GM18951 (cell line): ENCODE results near the gene ADNP2.

Source experiments
- POLR2A ChIP-seq: IDR thresholded peaks from 4 replicates; pipeline ENCODE4 v1.6.1; 2011; ENCODE audit warnings: mild to moderate bottlenecking; ENCODE audit not compliant: insufficient read length, insufficient read depth; ENCODE audit errors: extremely low read depth
- in situ Hi-C: fragments of 300-500 bp; cut with MboI; formaldehyde crosslinking; loops from one replicate; pipeline ENCODE4 v1.12.0; 2022; ENCODE audit warnings: low sequenced_read_pairs, mixed read lengths, inconsistent platforms; ENCODE audit not compliant: unreplicated experiment

Gene ADNP2

DNA sequence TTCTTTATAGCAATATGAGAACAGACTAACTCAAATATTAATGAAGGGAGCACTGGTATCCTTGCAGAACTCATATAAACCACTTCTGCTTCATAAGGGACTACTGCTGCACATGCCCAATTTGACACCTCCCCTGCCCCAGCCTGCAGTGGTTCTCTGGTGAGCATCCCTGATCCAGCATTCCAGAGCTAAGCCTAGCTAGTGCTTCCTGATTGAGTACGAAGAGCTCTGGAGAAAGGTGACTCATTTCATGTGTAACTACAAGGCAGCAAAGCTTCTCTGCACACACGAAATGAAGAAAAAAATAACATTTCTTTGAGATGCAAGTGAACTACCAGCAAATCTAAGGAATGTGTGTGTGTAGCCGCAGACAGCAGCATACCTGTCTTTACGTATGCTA lies 22.8 kb upstream of the ADNP2 start:
- TF ChIP-seq POLR2A, result no peak
- in situ Hi-C loops, result no loop called here

GRCh38 chr18:80088036-80088435 lies 21.0 kb upstream of the ADNP2 start:
- no peak for TF ChIP-seq POLR2A
- in situ Hi-C loops, result no loop called here

- in situ Hi-C loops, result no loop called here
- no peak for TF ChIP-seq POLR2A
These were observed 20.2 kb upstream of the ADNP2 start for GRCh38 chr18:80088823-80089222.

GRCh38 chr18:80095414-80095813 lies 13.6 kb upstream of the ADNP2 start:
- in situ Hi-C loops, result no loop called here
- no peak for TF ChIP-seq POLR2A

DNA sequence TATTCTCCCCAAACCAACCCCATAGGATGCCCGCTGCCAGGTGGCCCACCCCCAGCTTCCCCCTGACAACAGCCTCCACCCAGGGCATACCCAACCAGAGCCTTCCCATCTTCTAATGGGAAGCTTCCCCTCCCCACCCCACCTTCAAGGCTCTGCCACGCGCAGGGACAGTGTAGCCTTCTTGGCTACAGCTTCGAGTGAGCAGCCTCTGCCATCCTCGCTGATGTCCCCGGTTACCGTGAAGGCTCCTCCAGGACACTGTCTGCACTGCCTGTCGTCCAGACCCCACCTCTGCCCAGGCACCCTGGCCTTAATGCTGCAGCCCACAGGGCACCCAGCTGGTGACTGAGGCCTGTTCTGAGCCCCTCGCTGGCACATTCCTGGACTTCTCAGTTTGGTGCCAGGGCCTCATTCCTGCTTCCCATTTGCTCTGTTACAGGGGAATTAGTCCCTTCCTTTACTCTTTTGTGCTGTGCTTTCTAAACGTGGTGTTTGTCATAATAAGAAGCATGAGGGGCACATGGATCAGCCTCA lies 13.0 kb upstream of the ADNP2 start:
- no peak for TF ChIP-seq POLR2A
- in situ Hi-C loops, result no loop called here

- TF ChIP-seq POLR2A, result no peak
These were observed 11.9 kb upstream of the ADNP2 start for GRCh38 chr18:80097201-80097600.

DNA sequence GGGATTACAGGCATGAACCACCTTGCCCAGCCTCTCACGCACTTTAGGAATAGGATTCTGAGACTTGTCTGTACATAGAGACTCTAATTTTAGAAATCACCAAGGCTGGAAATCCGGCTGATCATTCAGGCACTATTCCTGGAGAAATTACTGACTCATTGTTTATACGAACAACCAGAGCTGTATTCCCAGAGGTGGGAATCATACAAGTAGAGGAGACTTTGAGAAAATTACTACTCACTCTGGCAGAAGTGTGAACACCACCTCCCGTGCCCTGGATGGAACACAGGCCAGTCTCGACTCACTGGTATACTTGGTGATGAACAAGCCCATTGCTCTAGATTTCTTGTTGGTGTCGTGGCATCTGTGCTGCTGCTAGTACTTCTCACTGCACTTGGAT lies 5.8 kb upstream of the ADNP2 start:
- no peak for TF ChIP-seq POLR2A
- in situ Hi-C loops, result no loop called here

More at GRCh38 chr18:80097201-80097600, 11.9 kb upstream of the ADNP2 start:
- in situ Hi-C loops, result no loop called here

GRCh38 chr18:80104364-80104779 lies 4.7 kb upstream of the ADNP2 start:
- in situ Hi-C loops, result no loop called here
- TF ChIP-seq POLR2A, result no peak

GRCh38 chr18:80105369-80106167 lies 3.5 kb upstream of the ADNP2 start:
- TF ChIP-seq POLR2A, result no peak

GRCh38 chr18:80106482-80107051 lies 2.5 kb upstream of the ADNP2 start:
- TF ChIP-seq POLR2A, result no peak
- in situ Hi-C loops, result no loop called here

More at GRCh38 chr18:80105369-80106167, 3.5 kb upstream of the ADNP2 start:
- in situ Hi-C loops, result no loop called here

DNA sequence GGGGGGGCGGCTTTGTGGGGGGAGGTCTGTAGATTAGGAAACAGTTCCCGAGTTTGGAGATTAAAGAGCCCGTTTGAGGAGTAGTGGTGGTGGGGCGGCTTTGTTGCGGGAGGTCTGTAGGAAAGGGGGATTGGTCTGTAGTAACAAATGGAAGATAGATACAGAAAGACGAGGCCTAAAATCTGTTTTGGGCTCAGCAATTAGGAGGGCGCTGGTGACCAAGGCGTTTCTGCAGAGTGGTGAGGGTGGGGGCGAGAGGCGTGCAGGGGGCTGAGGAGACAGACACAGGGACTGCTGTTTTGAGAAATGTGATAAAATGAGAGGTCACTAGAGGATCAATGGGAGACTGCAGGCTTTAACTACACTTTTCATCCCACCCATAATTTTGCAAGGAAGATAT lies 1.6 kb upstream of the ADNP2 start:
- no peak for TF ChIP-seq POLR2A
- in situ Hi-C loops, result no loop called here

GRCh38 chr18:80108121-80108536 lies 933 bp upstream of the ADNP2 start:
- TF ChIP-seq POLR2A, result no peak
- in situ Hi-C loops, result no loop called here

- no peak for TF ChIP-seq POLR2A
- in situ Hi-C loops, result no loop called here
These were observed 615 bp downstream of the ADNP2 start for GRCh38 chr18:80109676-80110078.

- TF ChIP-seq POLR2A, result no peak
- in situ Hi-C loops, result no loop called here
These were observed 3.7 kb downstream of the ADNP2 start for GRCh38 chr18:80112624-80113248.

DNA sequence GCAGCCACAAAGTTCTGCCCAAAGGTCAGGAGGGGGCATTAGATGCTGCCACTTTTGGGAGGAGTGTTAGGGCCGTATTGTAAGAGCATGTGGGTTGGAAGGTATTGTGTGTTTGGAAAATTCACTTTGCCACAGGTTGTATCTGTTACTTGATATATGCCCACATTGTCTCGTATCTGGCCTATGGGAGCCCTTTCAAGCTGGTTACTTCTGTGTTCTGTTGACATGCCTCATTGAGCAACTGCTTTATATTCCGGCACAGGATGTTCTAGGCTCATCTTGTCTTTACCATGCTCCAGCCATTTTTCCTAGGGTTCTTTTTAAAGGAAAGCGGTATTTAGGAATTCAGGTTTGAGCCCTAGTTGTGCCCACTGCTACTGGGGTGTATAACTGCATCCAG lies 6.0 kb downstream of the ADNP2 start:
- in situ Hi-C loops, result no loop called here
- TF ChIP-seq POLR2A, result no peak
